DOHH2 (cell line): ENCODE results near the gene PHB1.

ENCODE experiments used
- H3F3A ChIP-seq: fragments of 200-600 bp; sonication (generic), shearing (Covaris generic); 2 replicates; pipeline ENCODE4 v1.6.0; 2016; ENCODE audit warnings: antibody characterized with exemption, mild to moderate bottlenecking; ENCODE audit not compliant: control insufficient read depth, insufficient read depth
- H3K27ac ChIP-seq: fragments of 200-600 bp; sonication (generic); 2 replicates; pipeline ENCODE4 v1.5.1; 2014; ENCODE audit warnings: low read depth, mild to moderate bottlenecking, low read length, moderate library complexity
- H3K27me3 ChIP-seq: fragments of 200-600 bp; sonication (generic); 2 replicates; pipeline ENCODE4 v1.6.1; 2014; ENCODE audit warnings: mild to moderate bottlenecking, low read length, mixed read lengths; ENCODE audit not compliant: control insufficient read depth
- H3K36me3 ChIP-seq: fragments of 200-600 bp; sonication (generic); 2 replicates; pipeline ENCODE4 v1.6.1; 2014; ENCODE audit warnings: mild to moderate bottlenecking, low read length, moderate library complexity, mixed read lengths; ENCODE audit not compliant: control insufficient read depth
- H3K4me1 ChIP-seq: fragments of 200-600 bp; sonication (generic); 2 replicates; pipeline ENCODE4 v1.6.1; 2014; ENCODE audit warnings: mild to moderate bottlenecking, low read length, mixed read lengths; ENCODE audit not compliant: control insufficient read depth
- H3K4me2 ChIP-seq: fragments of 200-600 bp; sonication (generic); 2 replicates; pipeline ENCODE4 v1.6.0; 2014; ENCODE audit warnings: mild to moderate bottlenecking, low read length, moderate library complexity
- H3K4me3 ChIP-seq: fragments of 200-600 bp; sonication (generic); 2 replicates; pipeline ENCODE4 v1.5.1; 2014; ENCODE audit warnings: mild to moderate bottlenecking, low read length, mixed read lengths
- H3K79me2 ChIP-seq: fragments of 200-600 bp; sonication (generic); 2 replicates; pipeline ENCODE4 v1.6.1; 2014; ENCODE audit warnings: mild to moderate bottlenecking, low read length, mixed read lengths; ENCODE audit not compliant: control insufficient read depth
- H3K9me2 ChIP-seq: fragments of 200-600 bp; sonication (generic); replicated peaks from 2 replicates; pipeline ENCODE4 v1.6.1; 2014; ENCODE audit warnings: mild to moderate bottlenecking, low read length, mixed read lengths; ENCODE audit not compliant: control insufficient read depth
- H3K9me3 ChIP-seq: fragments of 200-600 bp; sonication (generic); 2 replicates; pipeline ENCODE4 v1.6.1; 2014; ENCODE audit warnings: antibody characterized with exemption, low read length, mixed read lengths; ENCODE audit not compliant: control insufficient read depth, insufficient read depth
- H4K20me1 ChIP-seq: fragments of 200-600 bp; sonication (generic); 2 replicates; pipeline ENCODE4 v1.6.0; 2014; ENCODE audit warnings: low read depth, mild to moderate bottlenecking, antibody characterized with exemption, low read length, moderate library complexity; ENCODE audit not compliant: control insufficient read depth, insufficient read depth
- EZH2phosphoT487 ChIP-seq: fragments of 200-600 bp; sonication (generic); IDR thresholded peaks from 2 replicates; pipeline ENCODE4 v1.6.1; 2017; ENCODE audit warnings: borderline replicate concordance, mild to moderate bottlenecking, antibody characterized with exemption, low read length, moderate library complexity, mixed read lengths
- TF ChIP-seq, protein P1 (sequence below): fragments of 200-600 bp; sonication (generic); IDR thresholded peaks from one replicate; pipeline ENCODE4 v1.5.1; 2014; ENCODE audit warnings: antibody characterized with exemption, mild to moderate bottlenecking, low read depth, low read length; ENCODE audit not compliant: poor library complexity, severe bottlenecking

The PHB1 gene

DNA sequence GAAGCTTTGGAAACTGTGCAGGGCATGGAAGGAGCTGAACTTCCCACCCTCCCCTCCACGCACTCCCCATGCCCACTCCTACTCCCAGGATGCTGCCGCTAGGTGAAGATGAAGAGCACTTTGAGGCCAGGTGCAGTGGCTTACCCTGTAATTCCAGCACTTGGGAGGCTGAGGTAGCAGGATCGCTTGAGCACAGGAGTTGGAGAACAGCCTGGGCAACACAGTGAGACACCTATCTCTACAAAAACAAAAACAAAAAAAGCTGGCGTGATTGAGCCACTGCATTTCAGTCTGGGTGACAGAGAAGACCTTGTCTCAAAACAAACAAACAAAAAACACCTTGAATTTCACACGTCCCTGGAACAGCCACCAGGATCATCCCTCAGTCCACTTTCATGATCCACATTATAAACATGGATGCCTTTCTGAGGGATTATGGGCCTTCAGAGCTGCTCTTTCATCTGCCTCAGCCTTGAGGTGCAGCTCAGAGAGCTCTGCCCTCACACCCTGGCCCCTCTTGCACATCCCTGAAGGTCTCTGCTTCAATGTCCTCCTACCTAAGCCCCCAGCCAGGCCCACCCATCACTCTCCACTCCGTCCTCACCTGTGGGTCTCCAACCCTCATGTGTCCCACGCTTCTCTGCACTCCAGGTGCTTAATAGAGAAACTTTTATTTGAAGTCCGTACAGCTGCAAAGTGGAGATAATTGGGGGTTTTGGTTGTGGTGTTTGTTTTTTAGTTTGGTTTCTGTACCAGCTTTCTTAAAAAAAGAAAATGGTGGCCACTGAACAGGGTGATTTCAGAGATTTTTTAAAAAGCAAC, 25.8 kb downstream of the PHB1 start:
- no peaks in the 10 kb centered on the region for H3K27me3 ChIP-seq
- no peaks in the 10 kb centered on the region for H3K79me2 ChIP-seq
- no peaks in the 10 kb centered on the region for H3K9me2 ChIP-seq
- H3K4me2 ChIP-seq, result peak overlapping the region; percentile 95
- no peaks in the 10 kb centered on the region for H4K20me1 ChIP-seq
- no peaks in the 10 kb centered on the region for H3K9me3 ChIP-seq
- H3K4me3 ChIP-seq, result peak overlapping the region; percentile 69
- H3K4me1 ChIP-seq, result peaks cover 51% of the 10 kb centered on the region
- H3K27ac ChIP-seq, result peak overlapping the region; percentile 83
- H3F3A ChIP-seq, result peaks cover 7% of the 10 kb centered on the region; the same call in 1 of the 2 replicates
- no peaks in the 10 kb centered on the region for H3K36me3 ChIP-seq
- TF ChIP-seq, protein P1, sequence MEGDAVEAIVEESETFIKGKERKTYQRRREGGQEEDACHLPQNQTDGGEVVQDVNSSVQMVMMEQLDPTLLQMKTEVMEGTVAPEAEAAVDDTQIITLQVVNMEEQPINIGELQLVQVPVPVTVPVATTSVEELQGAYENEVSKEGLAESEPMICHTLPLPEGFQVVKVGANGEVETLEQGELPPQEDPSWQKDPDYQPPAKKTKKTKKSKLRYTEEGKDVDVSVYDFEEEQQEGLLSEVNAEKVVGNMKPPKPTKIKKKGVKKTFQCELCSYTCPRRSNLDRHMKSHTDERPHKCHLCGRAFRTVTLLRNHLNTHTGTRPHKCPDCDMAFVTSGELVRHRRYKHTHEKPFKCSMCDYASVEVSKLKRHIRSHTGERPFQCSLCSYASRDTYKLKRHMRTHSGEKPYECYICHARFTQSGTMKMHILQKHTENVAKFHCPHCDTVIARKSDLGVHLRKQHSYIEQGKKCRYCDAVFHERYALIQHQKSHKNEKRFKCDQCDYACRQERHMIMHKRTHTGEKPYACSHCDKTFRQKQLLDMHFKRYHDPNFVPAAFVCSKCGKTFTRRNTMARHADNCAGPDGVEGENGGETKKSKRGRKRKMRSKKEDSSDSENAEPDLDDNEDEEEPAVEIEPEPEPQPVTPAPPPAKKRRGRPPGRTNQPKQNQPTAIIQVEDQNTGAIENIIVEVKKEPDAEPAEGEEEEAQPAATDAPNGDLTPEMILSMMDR, result no peak
- no peak for TF ChIP-seq EZH2phosphoT487

DNA sequence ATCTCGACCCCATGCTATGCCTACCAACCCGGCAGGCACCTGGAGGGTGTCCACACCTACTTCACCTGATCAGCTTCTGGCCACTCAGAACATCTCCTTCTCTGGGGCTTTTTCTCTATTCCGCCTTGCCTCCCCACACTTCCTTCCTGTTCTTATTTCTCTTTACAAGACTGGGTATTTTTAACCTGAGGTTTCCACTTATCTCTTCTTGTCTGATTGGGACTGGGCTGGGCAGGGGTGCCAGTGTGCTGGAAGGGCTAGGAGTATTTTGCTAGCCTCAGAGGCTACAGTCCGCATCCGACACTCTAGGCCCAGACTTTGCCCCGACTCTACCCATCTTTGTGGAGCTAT, 26.4 kb downstream of the PHB1 start:
- Histone ChIP-seq H3K9me2 (no peaks in the 10 kb centered on the region), H3K27me3 (no peaks in the 10 kb centered on the region), H3K4me2 (peak overlapping the region; percentile 95), H3K9me3 (no peaks in the 10 kb centered on the region), H3F3A (peaks cover 7% of the 10 kb centered on the region; the same call in 1 of the 2 replicates), H3K36me3 (no peaks in the 10 kb centered on the region), H3K27ac (peak overlapping the region; percentile 83), H4K20me1 (no peaks in the 10 kb centered on the region), H3K4me1 (peaks cover 45% of the 10 kb centered on the region), H3K4me3 (peak overlapping the region; percentile 69), H3K79me2 (no peaks in the 10 kb centered on the region)
- TF ChIP-seq, protein P1, result no peak
- TF ChIP-seq EZH2phosphoT487, result no peak

DNA sequence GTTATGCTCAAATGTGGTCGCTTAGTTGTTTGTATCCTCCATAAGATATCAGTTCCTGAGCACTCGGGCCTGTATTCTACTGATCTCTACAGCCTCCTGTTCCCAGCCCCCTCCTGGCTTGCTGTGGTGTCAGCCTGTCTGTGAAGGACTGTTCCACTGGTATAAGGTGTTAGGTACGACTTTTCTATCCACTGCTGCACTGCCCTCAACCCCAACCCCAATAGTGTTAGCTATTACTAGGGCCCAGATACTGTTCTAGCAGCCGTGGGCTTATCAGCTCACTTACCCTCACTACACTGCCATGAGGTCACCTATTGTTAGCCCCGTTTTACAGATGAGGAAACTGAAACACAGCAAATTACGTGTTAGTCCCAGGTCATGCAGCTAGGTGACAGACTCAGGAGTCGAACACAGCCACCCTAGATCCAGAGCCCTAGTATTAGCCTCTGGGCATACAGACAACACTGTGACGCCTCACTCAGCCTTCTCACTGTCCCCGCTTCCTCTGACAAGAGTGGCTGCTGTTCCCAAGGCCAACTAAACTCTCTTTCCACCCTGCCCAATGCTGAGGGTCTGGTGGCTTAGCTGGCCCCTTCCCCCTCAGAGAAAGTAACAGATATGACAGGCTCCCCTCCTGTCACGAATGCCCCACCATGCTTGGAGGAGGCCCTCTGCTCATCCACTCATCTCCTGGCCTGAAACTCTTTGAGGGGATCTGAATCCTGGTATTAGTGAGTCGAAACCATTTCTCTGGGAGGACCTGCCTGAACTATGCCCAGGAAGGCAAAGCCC, 27.0 kb downstream of the PHB1 start:
- peak overlapping the region; percentile 83 for H3K27ac ChIP-seq
- H3F3A ChIP-seq, result peaks cover 7% of the 10 kb centered on the region; the same call in 1 of the 2 replicates
- TF ChIP-seq, protein P1, result no peak
- no peak for TF ChIP-seq EZH2phosphoT487
- no peaks in the 10 kb centered on the region for H3K9me3 ChIP-seq
- no peaks in the 10 kb centered on the region for H3K9me2 ChIP-seq
- H3K4me1 ChIP-seq, result peaks cover 45% of the 10 kb centered on the region
- no peaks in the 10 kb centered on the region for H3K79me2 ChIP-seq
- H3K27me3 ChIP-seq, result no peaks in the 10 kb centered on the region
- peak overlapping the region; percentile 95 for H3K4me2 ChIP-seq
- peak overlapping the region; percentile 69 for H3K4me3 ChIP-seq
- no peaks in the 10 kb centered on the region for H4K20me1 ChIP-seq
- H3K36me3 ChIP-seq, result no peaks in the 10 kb centered on the region
